GM23338 (cell line): ENCODE data around the gene F2. TPM values are rescaled to one million over a fixed set of nuclear protein-coding genes. Genes with fewer than 3 reads are reported as not detected.
A peak's percentile ranks its signal among the peaks of the same experiment; 100 is the strongest.

Experiments used
- ATAC-seq: fragments of 200-7000 bp; cut with Tn5 transposase; 3 replicates; pipeline ENCODE4 v1.9.1; 2020
- DNase-seq: peaks from one replicate; pipeline ENCODE4 v3.0.0-alpha.2; 2015; ENCODE audit warnings: low spot score
- H2AFZ ChIP-seq: fragments of 200-600 bp; sonication (generic); 2 replicates; pipeline ENCODE4 v1.8.0; 2016; ENCODE audit warnings: antibody characterized with exemption, mild to moderate bottlenecking, moderate library complexity
- H3F3A ChIP-seq: fragments of 200-600 bp; sonication (generic); replicated peaks from 2 replicates; pipeline ENCODE4 v1.8.0; 2017; ENCODE audit warnings: antibody characterized with exemption, mixed run types, low read depth
- H3K27ac ChIP-seq: fragments of 200-600 bp; sonication (generic); 2 replicates; pipeline ENCODE4 v1.6.1; 2016; ENCODE audit warnings: low read depth
- H3K27me3 ChIP-seq: fragments of 200-600 bp; sonication (generic); 2 replicates; pipeline ENCODE4 v1.8.0; 2016; ENCODE audit warnings: mild to moderate bottlenecking, mixed run types, moderate library complexity; ENCODE audit not compliant: insufficient read depth
- H3K36me3 ChIP-seq: fragments of 200-600 bp; sonication (generic); 2 replicates; pipeline ENCODE4 v1.8.0; 2016; ENCODE audit warnings: mild to moderate bottlenecking; ENCODE audit not compliant: insufficient read depth
- H3K4me1 ChIP-seq: fragments of 200-600 bp; sonication (generic); 2 replicates; pipeline ENCODE4 v1.8.0; 2016; ENCODE audit warnings: mild to moderate bottlenecking, moderate library complexity; ENCODE audit not compliant: insufficient read depth
- H3K4me2 ChIP-seq: fragments of 200-600 bp; sonication (generic); 2 replicates; pipeline ENCODE4 v1.7.1; 2017; ENCODE audit warnings: mixed run types
- H3K4me3 ChIP-seq: fragments of 200-600 bp; sonication (generic); 2 replicates; pipeline ENCODE4 v1.6.1; 2016; ENCODE audit warnings: mixed run types
- H3K79me2 ChIP-seq: fragments of 200-600 bp; sonication (generic); replicated peaks from 2 replicates; pipeline ENCODE4 v1.8.0; 2017; ENCODE audit warnings: mild to moderate bottlenecking; ENCODE audit not compliant: insufficient read depth
- H3K9me2 ChIP-seq: fragments of 200-600 bp; sonication (generic); 2 replicates; pipeline ENCODE4 v1.8.0; 2017; ENCODE audit not compliant: insufficient read depth
- H4K20me1 ChIP-seq: fragments of 200-600 bp; sonication (generic); replicated peaks from 2 replicates; pipeline ENCODE4 v1.8.0; 2017; ENCODE audit warnings: mild to moderate bottlenecking; ENCODE audit not compliant: insufficient read depth
- H3K27ac Mint-ChIP-seq: 2 replicates; pipeline ENCODE4 v1.8.0; 2020; ENCODE audit warnings: inconsistent platforms, mild to moderate bottlenecking, moderate library complexity, mixed read lengths
- H3K27me3 Mint-ChIP-seq: 3 replicates; pipeline ENCODE4 v1.8.0; 2022; ENCODE audit warnings: low read depth, mild to moderate bottlenecking, moderate library complexity, mixed read lengths, inconsistent platforms; ENCODE audit not compliant: insufficient read depth, poor library complexity
- H3K36me3 Mint-ChIP-seq: 3 replicates; pipeline ENCODE4 v1.8.0; 2021; ENCODE audit warnings: low read depth, mild to moderate bottlenecking, inconsistent platforms, moderate library complexity, mixed read lengths
- H3K4me1 Mint-ChIP-seq: 3 replicates; pipeline ENCODE4 v1.8.0; 2020; ENCODE audit warnings: mild to moderate bottlenecking, inconsistent platforms, mixed read lengths
- H3K4me3 Mint-ChIP-seq: 3 replicates; pipeline ENCODE4 v1.8.0; 2021; ENCODE audit warnings: moderate library complexity, mild to moderate bottlenecking, inconsistent platforms, mixed read lengths
- H3K9me3 Mint-ChIP-seq: 3 replicates; pipeline ENCODE4 v1.8.0; 2020; ENCODE audit warnings: moderate library complexity, mild to moderate bottlenecking, inconsistent platforms, mixed read lengths
- CREB1 ChIP-seq: fragments of 250-450 bp; sonication (Bioruptor Pico); IDR thresholded peaks from 2 replicates; pipeline ENCODE4 v1.5.0; 2020; ENCODE audit warnings: low read depth, mild to moderate bottlenecking, moderate library complexity
- EZH2 ChIP-seq: fragments of 200-600 bp; sonication (generic); IDR thresholded peaks from one replicate; pipeline ENCODE4 v1.8.0; 2017; ENCODE audit warnings: antibody characterized with exemption, mild to moderate bottlenecking, low read depth; ENCODE audit not compliant: unreplicated experiment
- EZH2phosphoT487 ChIP-seq: fragments of 200-600 bp; sonication (generic); IDR thresholded peaks from one replicate; pipeline ENCODE4 v1.8.1; 2018; ENCODE audit warnings: antibody characterized with exemption; ENCODE audit not compliant: unreplicated experiment
- NANOG ChIP-seq: IDR thresholded peaks from 2 replicates; pipeline ENCODE4 v1.6.1; 2016; ENCODE audit warnings: antibody characterized with exemption, borderline replicate concordance
- POLR2AphosphoS5 ChIP-seq: IDR thresholded peaks from 2 replicates; pipeline ENCODE4 v1.6.1; 2016; ENCODE audit warnings: antibody characterized with exemption, low read depth
- STAT1 ChIP-seq: IDR thresholded peaks from one replicate; pipeline ENCODE4 v1.6.1; 2016; ENCODE audit warnings: antibody characterized with exemption; ENCODE audit not compliant: unreplicated experiment
- ZNF114 ChIP-seq: fragments of 250-450 bp; sonication (Bioruptor Pico); IDR thresholded peaks from 2 replicates; pipeline ENCODE4 v1.5.0; 2020; ENCODE audit warnings: mild to moderate bottlenecking, moderate library complexity
- ZNF462 ChIP-seq: fragments of 250-450 bp; sonication (Bioruptor Pico); IDR thresholded peaks from 2 replicates; pipeline ENCODE4 v1.5.0; 2020; ENCODE audit warnings: mild to moderate bottlenecking, moderate library complexity
- polyA plus RNA-seq: library from polyadenylated mRNA; unstranded; fragments of >200 nt; fragmentation: Nextera tagmentation; extraction: Ambion mirVana; gene quantifications from 2 replicates; pipeline ENCODE4 v1.2.1, GENCODE V29; 2016
- total RNA-seq: library from RNA; depleted of rRNA; stranded (reverse); fragments of >200 nt; shearing (Covaris generic); gene quantifications from 2 replicates; pipeline ENCODE4 v1.2.3, GENCODE V29; 2014
- TF ChIP-seq, protein P1 (sequence below), 2 experiments: fragments of 200-600 bp in 1 of 2; sonication (generic) in 1 of 2; conservative IDR thresholded peaks; 2 replicates each; pipeline versions ENCODE4 v1.5.1 to v1.6.1; 2016 to 2017; ENCODE audit warnings: antibody characterized with exemption in 2 of 2, low read depth in 2 of 2, mild to moderate bottlenecking in 2 of 2, moderate library complexity in 1 of 2
- TF ChIP-seq, protein P2 (sequence below): IDR thresholded peaks from 2 replicates; pipeline ENCODE4 v1.6.1; 2016; ENCODE audit warnings: antibody characterized with exemption

Gene F2
- total and polyA plus RNA-seq, 2 experiments from 2014 or later: 0.21 TPM; not detected in 1

DNA sequence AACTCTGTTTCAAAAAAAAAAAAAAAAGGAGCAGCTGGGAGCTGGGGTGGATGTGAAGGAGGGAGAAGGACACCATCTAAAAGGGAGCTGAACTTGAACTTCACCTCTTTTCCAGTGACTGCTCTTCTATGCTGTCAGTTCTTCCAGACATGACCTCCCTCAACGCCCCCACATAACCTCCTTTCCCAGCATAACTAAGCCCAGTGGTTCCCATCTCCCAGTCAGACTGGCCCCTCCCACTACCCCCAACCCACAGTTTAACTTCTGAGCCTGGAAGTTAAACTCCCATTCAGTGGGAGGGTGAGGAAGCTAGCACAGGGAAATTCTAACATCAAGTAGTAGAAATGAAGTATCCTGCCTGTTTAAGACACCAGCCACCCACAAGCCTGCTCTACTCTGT, 20.4 kb upstream of the F2 start (continued):
- TF ChIP-seq, protein P1, sequence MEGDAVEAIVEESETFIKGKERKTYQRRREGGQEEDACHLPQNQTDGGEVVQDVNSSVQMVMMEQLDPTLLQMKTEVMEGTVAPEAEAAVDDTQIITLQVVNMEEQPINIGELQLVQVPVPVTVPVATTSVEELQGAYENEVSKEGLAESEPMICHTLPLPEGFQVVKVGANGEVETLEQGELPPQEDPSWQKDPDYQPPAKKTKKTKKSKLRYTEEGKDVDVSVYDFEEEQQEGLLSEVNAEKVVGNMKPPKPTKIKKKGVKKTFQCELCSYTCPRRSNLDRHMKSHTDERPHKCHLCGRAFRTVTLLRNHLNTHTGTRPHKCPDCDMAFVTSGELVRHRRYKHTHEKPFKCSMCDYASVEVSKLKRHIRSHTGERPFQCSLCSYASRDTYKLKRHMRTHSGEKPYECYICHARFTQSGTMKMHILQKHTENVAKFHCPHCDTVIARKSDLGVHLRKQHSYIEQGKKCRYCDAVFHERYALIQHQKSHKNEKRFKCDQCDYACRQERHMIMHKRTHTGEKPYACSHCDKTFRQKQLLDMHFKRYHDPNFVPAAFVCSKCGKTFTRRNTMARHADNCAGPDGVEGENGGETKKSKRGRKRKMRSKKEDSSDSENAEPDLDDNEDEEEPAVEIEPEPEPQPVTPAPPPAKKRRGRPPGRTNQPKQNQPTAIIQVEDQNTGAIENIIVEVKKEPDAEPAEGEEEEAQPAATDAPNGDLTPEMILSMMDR (conservative IDR thresholded peaks at IDR 0.05; ENCODE audit: low read depth in 2 of 2): no peak
- TF ChIP-seq EZH2: no peak
- no peak for TF ChIP-seq EZH2phosphoT487
- TF ChIP-seq NANOG: no peak
- no peak for TF ChIP-seq STAT1
- TF ChIP-seq, protein P2, sequence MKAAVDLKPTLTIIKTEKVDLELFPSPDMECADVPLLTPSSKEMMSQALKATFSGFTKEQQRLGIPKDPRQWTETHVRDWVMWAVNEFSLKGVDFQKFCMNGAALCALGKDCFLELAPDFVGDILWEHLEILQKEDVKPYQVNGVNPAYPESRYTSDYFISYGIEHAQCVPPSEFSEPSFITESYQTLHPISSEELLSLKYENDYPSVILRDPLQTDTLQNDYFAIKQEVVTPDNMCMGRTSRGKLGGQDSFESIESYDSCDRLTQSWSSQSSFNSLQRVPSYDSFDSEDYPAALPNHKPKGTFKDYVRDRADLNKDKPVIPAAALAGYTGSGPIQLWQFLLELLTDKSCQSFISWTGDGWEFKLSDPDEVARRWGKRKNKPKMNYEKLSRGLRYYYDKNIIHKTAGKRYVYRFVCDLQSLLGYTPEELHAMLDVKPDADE: no peak
- TF ChIP-seq CREB1: no peak

- no peaks in the 10 kb centered on the region for H3K27me3 ChIP-seq
- no peaks in the 10 kb centered on the region for H3K9me3 Mint-ChIP-seq
- 0 out of 2 replicates have a peak, but pooled peaks cover 4% of the 10 kb centered on the region for H3K4me1 ChIP-seq
- H3K36me3 Mint-ChIP-seq: peaks cover 37% of the 10 kb centered on the region
- peak within 1 kb of the TSS; percentile 99 for H3K27ac ChIP-seq
- peak within 1 kb of the TSS; percentile 92 for H3K4me2 ChIP-seq
- H3K4me3 ChIP-seq: peak within 1 kb of the TSS; percentile 90
- peak; percentile 100 for DNase-seq
- TF ChIP-seq, protein P2: peak; percentile 85
- TF ChIP-seq ZNF114 (CRISPR knock-in tag) (peak; percentile 80; the same call in 1 of the 2 replicates), STAT1 (no peak), NANOG (peak; percentile 19; the same call in 1 of the 2 replicates), ZNF462 (CRISPR knock-in tag) (no peak), CREB1 (peak; percentile 76), POLR2AphosphoS5 (peak; percentile 80)
- TF ChIP-seq, protein P1 (conservative IDR thresholded peaks at IDR 0.05; ENCODE audit: low read depth in 2 of 2): no peak
- H3K27ac Mint-ChIP-seq: peak within 1 kb of the TSS; percentile 100
- no peaks in the 10 kb centered on the region for H3K9me2 ChIP-seq
- H3K4me3 Mint-ChIP-seq: peak within 1 kb of the TSS; percentile 96
- no peaks in the 10 kb centered on the region for H3F3A ChIP-seq
- peaks cover 26% of the 10 kb centered on the region for H3K36me3 ChIP-seq
- H3K79me2 ChIP-seq: peaks cover 30% of the 10 kb centered on the region
- ATAC-seq: peak; percentile 97
- H4K20me1 ChIP-seq: no peaks in the 10 kb centered on the region; the same call in 1 of the 2 replicates
- H2AFZ ChIP-seq: peak within 1 kb of the TSS; percentile 98
- peaks cover 15% of the 10 kb centered on the region for H3K27me3 Mint-ChIP-seq
- H3K4me1 Mint-ChIP-seq: peaks cover 19% of the 10 kb centered on the region
These were observed 18.6 kb upstream of the F2 start, which contains the start of the genes ARHGAP1 and ZNF408 for GRCh38 chr11:46700241-46701077. ARHGAP1 (minus strand) TSS chr11:46700619; CDS start chr11:46696107, 4,512 bp downstream. ZNF408 (plus strand) TSS chr11:46701031; CDS start chr11:46701048, 17 bp downstream.
